Heart left ventricle (tissue), 16 donors: ENCODE results near the gene ICA1. TPM values are rescaled to one million over a fixed set of nuclear protein-coding genes. Genes with fewer than 3 reads are reported as not detected.
"Not testable (repeated sequence)": the region's sequence is repeated elsewhere in the genome, so short reads cannot be mapped to it uniquely, and the experiment has no call there.

Source experiments
- ATAC-seq, 4 donors: fragments of 200-7000 bp; cut with Tn5 transposase; one replicate each; pipeline ENCODE4 v1.9.1; 2020 to 2022; ENCODE audit warnings: moderate library complexity in 4 of 4, mild to moderate bottlenecking in 3 of 4, moderate number of reproducible peaks in 1 of 4
- DNase-seq, 5 donors: peaks; one replicate each; pipeline ENCODE4 v3.0.0-alpha.2; 2020
- H3K27ac ChIP-seq, 12 donors: fragments of 200-600 bp; sonication (generic) in 4 of 12; one replicate each; pipeline versions ENCODE4 v1.5.0 to v1.8.0; 2016 to 2022; ENCODE audit warnings: mild to moderate bottlenecking in 2 of 12
- H3K27me3 ChIP-seq, 9 donors: fragments of 200-600 bp; sonication (generic) in 2 of 9; one replicate each; pipeline versions ENCODE4 v1.5.1 to v1.8.0; 2016 to 2022; ENCODE audit warnings: mild to moderate bottlenecking in 3 of 9
- H3K36me3 ChIP-seq, 9 donors: fragments of 200-600 bp; sonication (generic) in 2 of 9; one replicate each; pipeline versions ENCODE4 v1.5.0 to v1.8.0; 2018 to 2022; ENCODE audit warnings: mild to moderate bottlenecking in 2 of 9
- H3K4me1 ChIP-seq, 12 donors: fragments of 200-600 bp; sonication (generic) in 4 of 12; one replicate each; pipeline versions ENCODE4 v1.5.0 to v1.8.0; 2016 to 2022; ENCODE audit warnings: mild to moderate bottlenecking in 3 of 12
- H3K4me3 ChIP-seq, 12 donors: fragments of 200-600 bp; sonication (generic) in 4 of 12; one replicate each; pipeline versions ENCODE4 v1.5.0 to v1.8.0; 2017 to 2022; ENCODE audit warnings: mild to moderate bottlenecking in 9 of 12, moderate library complexity in 4 of 12
- H3K9me3 ChIP-seq, 12 donors: fragments of 200-600 bp; sonication (generic) in 4 of 12; one replicate each; pipeline versions ENCODE4 v1.5.0 to v1.8.0; 2016 to 2022; ENCODE audit warnings: mild to moderate bottlenecking in 1 of 12
- POLR2A ChIP-seq, 2 donors: fragments of 450-650 bp; IDR thresholded peaks; one replicate each; pipeline ENCODE4 v1.6.1; 2017; ENCODE audit warnings: antibody characterized with exemption in 2 of 2, mild to moderate bottlenecking in 2 of 2, moderate library complexity in 2 of 2
- WGBS, 4 donors: extraction: QIAGEN DNeasy Blood & Tissue Kit in 2 of 4; methylation state at CpG; one replicate each; pipeline versions ENCODE4 v1.1.5 to v1.1.7; 2013 to 2018; 5-methylcytosine and 5-hydroxymethylcytosine counted together
- intact Hi-C, 10 donors: fragments of 100-400 bp; cut with DNase I; formaldehyde crosslinking; loops; one replicate each; pipeline versions ENCODE4 v1.11.1 to v1.14.2; 2022
- polyA plus RNA-seq, 2 donors: library from polyadenylated mRNA; stranded (reverse); fragments of 200-250 nt; gene quantifications; one replicate each; pipeline ENCODE4 v1.2.3, GENCODE V29; 2013
- total RNA-seq, 9 donors: library from RNA; depleted of rRNA in 2 of 9; stranded (reverse); fragments of >200 nt in 2 of 9; fragmentation: NEBNext Ultra II Directional in 3 of 9; extraction: Animal tissue kit (Norgen Biotek cat#: 25700) in 3 of 9; gene quantifications; one replicate each; pipeline versions ENCODE4 v1.1.0 to v1.2.4, GENCODE V29; 2016 to 2023
- TF ChIP-seq, protein P1 (sequence below), 12 donors: fragments of 200-600 bp; sonication (generic) in 4 of 12; IDR thresholded peaks; one replicate each; pipeline versions ENCODE4 v1.5.0 to v1.8.0; 2018 to 2022; ENCODE audit warnings: antibody characterized with exemption in 12 of 12, mild to moderate bottlenecking in 5 of 12
- donor health status: ischemic (EF 13 %, LVEDD 7.1; RV severe dilation, severe dysfunction).
- donor health status: healthy with polysubstance abuse.
- donor health status: DM: no; HTN: yes; CAD: no.
- donor health status: DM: no; HTN: no; CAD: no.
- donor health status: ischemic (EF 25% LVEDD 6.9; RV normal size, moderate dysfunction).
- donor health status: ischemic (EF 25% LVEDD 5.7; RV mildly dilated, moderate dysfunction).
- donor health status: healthy.
- donor health status: DM: yes; HTN: yes; CAD: no.
- donor health status: ischemic (EF 35%, LVEDD 5.7; RV mildly dilated, moderate dysfunction).
- donor health status: nonischemic (EF 11% LVEDD 7.7; RV severe dilation, severe dysfunction).
- donor health status: DM: yes; HTN: yes; CAD: no.
- donor health status: PGD.
- donor health status: ischemic (EF 29% LVEDD 5.4; RV normal size, mild dysfunction).
- donor health status: nonischemic (EF 23%, LVEDD 6.1; RV moderate dilation, normal function).

The ICA1 gene
- total and polyA plus RNA-seq, 11 donors: 23.8 to 74.4 (median 54.4) TPM

DNA sequence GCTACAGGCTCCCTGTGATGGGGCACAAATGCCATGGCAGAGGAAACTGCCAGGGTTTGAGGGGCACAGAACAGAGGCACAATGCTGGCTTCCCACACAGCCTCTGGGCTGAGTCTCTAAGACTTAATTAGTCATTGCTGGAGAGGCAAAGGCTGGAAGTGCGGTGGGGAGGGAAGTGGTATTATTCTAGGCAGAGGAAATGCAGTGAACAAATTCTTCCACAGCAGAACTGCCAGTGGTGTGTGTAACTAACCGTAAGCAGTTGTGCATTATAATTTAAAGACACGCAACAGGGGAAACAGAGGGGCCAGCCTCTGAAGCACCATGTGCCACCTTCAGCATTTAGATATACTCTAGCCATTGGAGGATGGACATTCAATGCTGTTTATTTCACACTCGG lies 12.8 kb downstream of the ICA1 start:
- H3K27me3 ChIP-seq: no peaks in the 10 kb centered on the region
- DNase-seq: no peak
- H3K36me3 ChIP-seq: no peaks in the 10 kb centered on the region
- no peak overlapping the region for H3K27ac ChIP-seq
- no peak overlapping the region for H3K4me3 ChIP-seq
- intact Hi-C loops: no loop called here
- ATAC-seq: no peak
- WGBS, 4 donors: 78 to 84% (median 81%) methylated on average over 4 of the region's 4 CpGs
- TF ChIP-seq POLR2A (IDR thresholded peaks at IDR 0.05): no peak
- TF ChIP-seq, protein P1, sequence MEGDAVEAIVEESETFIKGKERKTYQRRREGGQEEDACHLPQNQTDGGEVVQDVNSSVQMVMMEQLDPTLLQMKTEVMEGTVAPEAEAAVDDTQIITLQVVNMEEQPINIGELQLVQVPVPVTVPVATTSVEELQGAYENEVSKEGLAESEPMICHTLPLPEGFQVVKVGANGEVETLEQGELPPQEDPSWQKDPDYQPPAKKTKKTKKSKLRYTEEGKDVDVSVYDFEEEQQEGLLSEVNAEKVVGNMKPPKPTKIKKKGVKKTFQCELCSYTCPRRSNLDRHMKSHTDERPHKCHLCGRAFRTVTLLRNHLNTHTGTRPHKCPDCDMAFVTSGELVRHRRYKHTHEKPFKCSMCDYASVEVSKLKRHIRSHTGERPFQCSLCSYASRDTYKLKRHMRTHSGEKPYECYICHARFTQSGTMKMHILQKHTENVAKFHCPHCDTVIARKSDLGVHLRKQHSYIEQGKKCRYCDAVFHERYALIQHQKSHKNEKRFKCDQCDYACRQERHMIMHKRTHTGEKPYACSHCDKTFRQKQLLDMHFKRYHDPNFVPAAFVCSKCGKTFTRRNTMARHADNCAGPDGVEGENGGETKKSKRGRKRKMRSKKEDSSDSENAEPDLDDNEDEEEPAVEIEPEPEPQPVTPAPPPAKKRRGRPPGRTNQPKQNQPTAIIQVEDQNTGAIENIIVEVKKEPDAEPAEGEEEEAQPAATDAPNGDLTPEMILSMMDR (IDR thresholded peaks at IDR 0.05): no peak
- peaks cover 0 to 12% (median 2%) of the 10 kb centered on the region in 12 donors for H3K4me1 ChIP-seq
- peaks cover 0 to 9% (median 0%) of the 10 kb centered on the region in 12 donors for H3K9me3 ChIP-seq

DNA sequence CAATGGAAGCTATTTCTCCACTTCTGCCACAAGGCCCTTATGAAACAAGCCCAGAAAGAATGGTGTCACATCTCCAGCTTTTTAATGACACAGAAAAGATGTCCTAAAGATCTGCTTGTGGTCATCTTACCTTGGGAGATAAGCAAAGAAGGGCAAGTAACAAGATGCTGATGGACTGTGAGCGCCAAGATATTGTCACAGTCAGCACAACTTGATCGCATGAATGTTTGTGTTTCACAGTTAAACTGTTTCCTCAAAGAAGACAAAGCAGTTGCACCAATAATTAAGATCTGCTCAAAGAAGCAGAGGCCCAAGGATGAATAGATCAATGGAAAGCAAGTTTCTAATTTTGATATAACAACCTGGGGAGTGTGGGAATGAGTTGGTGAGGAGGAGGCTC lies 15.9 kb downstream of the ICA1 start:
- TF ChIP-seq POLR2A (IDR thresholded peaks at IDR 0.05): no peak
- TF ChIP-seq, protein P1 (IDR thresholded peaks at IDR 0.05): no peak
- no peak for DNase-seq
- ATAC-seq: no peak
- 86 to 97% (median 96%) methylated on average over 2 of the region's 2 CpGs for WGBS, 4 donors
- peaks cover 0 to 2% (median 0%) of the 10 kb centered on the region in 12 donors for H3K4me1 ChIP-seq
- intact Hi-C loops: no loop called here
- H3K9me3 ChIP-seq: peaks cover 0 to 25% (median 0%) of the 10 kb centered on the region in 12 donors
- H3K27me3 ChIP-seq: no peaks in the 10 kb centered on the region
- H3K27ac ChIP-seq: no peak overlapping the region
- H3K36me3 ChIP-seq: no peaks in the 10 kb centered on the region
- H3K4me3 ChIP-seq: no peak overlapping the region

DNA sequence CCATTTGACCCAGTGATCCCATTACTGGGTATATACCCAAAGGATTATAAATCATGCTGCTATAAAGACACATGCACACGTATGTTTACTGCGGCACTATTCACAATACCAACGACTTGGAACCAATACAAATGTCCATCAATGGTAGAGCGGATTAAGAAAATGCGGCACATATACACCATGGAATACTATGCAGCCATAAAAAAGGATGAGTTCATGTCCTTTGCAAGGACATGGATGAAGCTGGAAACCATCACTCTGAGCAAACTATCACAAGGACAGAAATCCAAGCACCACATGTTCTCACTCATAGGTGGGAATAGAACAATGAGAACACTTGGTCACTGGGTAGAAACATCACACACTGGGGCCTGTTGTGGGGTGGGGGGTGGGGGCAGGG lies 16.9 kb downstream of the ICA1 start:
- H3K36me3 ChIP-seq, H3K4me3 ChIP-seq, DNase-seq, H3K27me3 ChIP-seq, H3K27ac ChIP-seq, H3K4me1 ChIP-seq, intact Hi-C loops, ATAC-seq: not testable (repeated sequence)
- H3K9me3 ChIP-seq: peaks cover 0 to 25% (median 0%) of the 10 kb centered on the region in 12 donors
- 94 to 98% (median 96%) methylated on average over 5 of the region's 5 CpGs for WGBS, 4 donors

DNA sequence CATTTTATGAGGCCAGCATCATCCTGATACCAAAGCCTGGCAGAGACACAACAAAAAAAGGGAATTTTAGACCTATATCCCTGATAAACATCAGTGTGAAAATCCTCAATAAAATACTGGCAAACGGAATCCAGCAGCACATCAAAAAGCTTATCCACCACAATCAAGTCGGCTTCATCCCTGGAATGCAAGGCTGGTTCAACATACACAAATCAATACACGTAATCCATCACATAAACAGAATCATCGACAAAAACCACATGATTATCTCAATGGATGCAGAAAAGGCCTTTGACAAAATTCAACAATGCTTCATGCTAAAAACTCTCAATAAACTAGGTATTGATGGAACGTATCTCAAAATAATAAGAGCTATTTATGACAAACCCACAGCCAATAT lies 18.9 kb downstream of the ICA1 start:
- H3K4me3 ChIP-seq, ATAC-seq, H3K36me3 ChIP-seq, H3K27me3 ChIP-seq, intact Hi-C loops, H3K27ac ChIP-seq, DNase-seq: not testable (repeated sequence)
- peaks cover 0 to 25% (median 0%) of the 10 kb centered on the region in 12 donors for H3K9me3 ChIP-seq
- 84 to 97% (median 90%) methylated on average over 5 of the region's 5 CpGs for WGBS, 4 donors
- H3K4me1 ChIP-seq: peaks cover 0 to 18% (median 2%) of the 10 kb centered on the region in 12 donors

DNA sequence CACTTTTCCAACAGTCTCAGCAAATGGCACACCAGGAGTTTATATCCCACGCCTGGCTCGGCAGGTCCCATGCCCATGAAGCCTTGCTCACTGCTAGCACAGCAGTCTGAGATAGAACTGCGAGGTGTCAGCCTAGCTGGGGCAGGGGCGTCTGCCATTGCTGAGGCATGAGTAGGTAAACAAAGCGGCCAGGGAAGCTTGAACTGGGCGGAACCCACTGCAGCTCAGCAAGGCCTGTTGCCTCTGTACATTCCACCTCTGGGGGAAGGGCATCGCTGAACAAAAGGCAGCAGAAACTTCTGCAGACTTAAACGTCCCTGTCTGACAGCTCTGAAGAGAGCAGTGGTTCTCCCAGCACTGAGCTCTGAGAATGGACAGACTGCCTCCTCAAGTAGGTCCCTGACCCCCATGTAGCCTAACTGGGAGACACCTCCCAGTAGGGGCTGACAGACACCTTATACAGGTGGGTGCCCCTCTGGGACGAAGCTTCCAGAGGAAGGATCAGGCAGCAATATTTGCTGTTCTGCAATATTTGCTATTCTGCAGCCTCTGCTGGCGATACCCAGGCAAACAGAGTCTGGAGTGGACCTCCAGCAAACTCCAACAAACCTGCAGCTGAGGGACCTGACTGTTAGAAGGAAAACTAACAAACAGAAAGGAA lies 22.1 kb downstream of the ICA1 start:
- not testable (repeated sequence) for DNase-seq, H3K27ac ChIP-seq, H3K27me3 ChIP-seq, ATAC-seq, H3K4me3 ChIP-seq, H3K36me3 ChIP-seq
- intact Hi-C loops: loop anchor here in 3 of 10 donors (10.0 kb wide), 2 partner anchors 45 to 55 kb away; no protein-coding TSS in a partner anchor
- H3K4me1 ChIP-seq: peaks cover 0 to 29% (median 8%) of the 10 kb centered on the region in 12 donors
- WGBS, 4 donors: 72 to 78% (median 77%) methylated on average over 10 of the region's 10 CpGs
- peaks cover 0 to 22% (median 0%) of the 10 kb centered on the region in 12 donors for H3K9me3 ChIP-seq
